Spleen (tissue), 11 donors: Measurements from ENCODE around the gene AJAP1. TPM values are rescaled to one million over a fixed set of nuclear protein-coding genes. Genes with fewer than 3 reads are reported as not detected.

Source experiments
- DNase-seq: peaks from one replicate; pipeline ENCODE4 v3.0.0-alpha.2; 2020
- H3K27ac ChIP-seq, 8 donors: fragments of 200-600 bp; sonication (generic) in 7 of 8; 1 replicate in 4 of 8; 2 replicates in 4 of 8; pipeline versions ENCODE4 v1.5.0 to v1.8.0; 2016 to 2021; ENCODE audit warnings: inconsistent platforms in 4 of 8, mild to moderate bottlenecking in 4 of 8, moderate library complexity in 1 of 8
- H3K27me3 ChIP-seq, 7 donors: fragments of 200-600 bp; sonication (generic) in 6 of 7; replicated peaks in 1 of 7; 1 replicate in 4 of 7; 2 replicates in 3 of 7; pipeline versions ENCODE4 v1.5.0 to v1.8.0; 2016 to 2021; ENCODE audit warnings: inconsistent platforms in 3 of 7, mild to moderate bottlenecking in 1 of 7
- H3K36me3 ChIP-seq, 6 donors: fragments of 200-600 bp; sonication (generic) in 5 of 6; 1 replicate in 4 of 6; 2 replicates in 2 of 6; pipeline versions ENCODE4 v1.5.0 to v1.8.0; 2016 to 2021; ENCODE audit warnings: inconsistent platforms in 2 of 6
- H3K4me1 ChIP-seq, 6 donors: fragments of 200-600 bp; sonication (generic) in 5 of 6; 1 replicate in 3 of 6; 2 replicates in 3 of 6; pipeline versions ENCODE4 v1.5.0 to v1.8.0; 2016 to 2021; ENCODE audit warnings: inconsistent platforms in 3 of 6
- H3K4me3 ChIP-seq, 8 donors: fragments of 200-600 bp; sonication (generic) in 7 of 8; 1 replicate in 4 of 8; 2 replicates in 4 of 8; pipeline versions ENCODE4 v1.5.0 to v1.8.0; 2016 to 2021; ENCODE audit warnings: inconsistent platforms in 4 of 8, mild to moderate bottlenecking in 4 of 8, moderate library complexity in 2 of 8
- H3K9me3 ChIP-seq, 8 donors: fragments of 200-600 bp; sonication (generic) in 7 of 8; 1 replicate in 4 of 8; 2 replicates in 4 of 8; pipeline versions ENCODE4 v1.5.0 to v1.8.0; 2016 to 2021; ENCODE audit warnings: inconsistent platforms in 4 of 8
- CTCF ChIP-seq, 11 experiments: fragments of 200-600 bp in 7 of 11; fragments of 450-650 bp in 4 of 11; sonication (generic) in 4 of 11; IDR thresholded peaks in 8 of 11; conservative IDR thresholded peaks in 3 of 11; 1 replicate in 7 of 11; 2 replicates in 4 of 11; pipeline versions ENCODE4 v1.4.0 to v1.8.0; 2016 to 2021; ENCODE audit warnings: antibody characterized with exemption in 11 of 11, inconsistent platforms in 4 of 11, mild to moderate bottlenecking in 1 of 11
- POLR2A ChIP-seq, 3 donors: fragments of 450-650 bp; IDR thresholded peaks; one replicate each; pipeline ENCODE4 v1.5.1; 2017; ENCODE audit warnings: antibody characterized with exemption in 3 of 3, mild to moderate bottlenecking in 1 of 3
- POLR2AphosphoS5 ChIP-seq, 3 donors: sonication (generic); formaldehyde crosslinking; IDR thresholded peaks; one replicate each; pipeline ENCODE4 v1.5.1; 2017; ENCODE audit warnings: antibody characterized with exemption in 3 of 3
- WGBS, 5 donors: extraction: QIAGEN DNeasy Blood & Tissue Kit in 3 of 5; methylation state at CpG; one replicate each; pipeline versions ENCODE4 v1.1.5 to v1.1.7; 2013 to 2018; 5-methylcytosine and 5-hydroxymethylcytosine counted together
- intact Hi-C: fragments of 100-400 bp; cut with DNase I; formaldehyde crosslinking; loops from one replicate; pipeline ENCODE4 v1.15.0; 2023; ENCODE audit warnings: low total_unique reads
- polyA plus RNA-seq, 3 donors: library from polyadenylated mRNA; stranded (reverse); fragments of 200-250 nt; gene quantifications; one replicate each; pipeline ENCODE4 v1.2.1, GENCODE V29; 2013
- total RNA-seq, 7 donors: library from RNA; depleted of rRNA in 3 of 7; stranded (reverse); fragments of >200 nt in 3 of 7; fragmentation: NEBNext Ultra II Directional in 4 of 7; extraction: Animal tissue kit (Norgen Biotek cat#: 25700) in 4 of 7; gene quantifications; one replicate each; pipeline versions ENCODE4 v1.1.0 to v1.2.1, GENCODE V29; 2016 to 2021
- donor health status: healthy with polysubstance abuse.
- donor health status: DM: no; HTN: no; CAD: no; lungs with moderate emphysema.
- donor health status: DM: no; HTN: no; CAD: no.
- donor health status: Bipolar disorder and iron deficiency.
- donor health status: healthy.
- donor health status: DM: no; HTN: no; CAD: no.
- donor health status: DM: yes; HTN: yes; CAD: no.

The AJAP1 gene
- total and polyA plus RNA-seq, 10 donors: 0.04 to 13.3 (median 2.4) TPM

- Histone ChIP-seq H3K9me3 (peaks cover 0 to 19% (median 0%) of the 10 kb centered on the region in 8 donors), H3K4me1 (peaks cover 0 to 1% (median 0%) of the 10 kb centered on the region in 6 donors), H3K27ac (no peak overlapping the region), H3K4me3 (no peak overlapping the region), H3K27me3 (peaks cover 0 to 13% (median 0%) of the 10 kb centered on the region in 7 donors), H3K36me3 (no peaks in the 10 kb centered on the region)
- no peak for DNase-seq
- 70 to 79% (median 77%) methylated on average over 8 of the region's 8 CpGs for WGBS, 5 donors
- intact Hi-C loops: no loop called here
- TF ChIP-seq POLR2AphosphoS5 (IDR thresholded peaks at IDR 0.05): no peak
- TF ChIP-seq CTCF (IDR thresholded peaks at IDR 0.05 in 8 of 11, conservative IDR thresholded peaks at IDR 0.05 in 3 of 11): no peak
- no peak for TF ChIP-seq POLR2A (IDR thresholded peaks at IDR 0.05)
Observed at GRCh38 chr1:4741876-4742423, 87.5 kb downstream of the AJAP1 start.

GRCh38 chr1:4743978-4744750, 89.8 kb downstream of the AJAP1 start:
- TF ChIP-seq POLR2AphosphoS5 (IDR thresholded peaks at IDR 0.05) (no peak), CTCF (IDR thresholded peaks at IDR 0.05 in 8 of 11, conservative IDR thresholded peaks at IDR 0.05 in 3 of 11) (no peak), POLR2A (IDR thresholded peaks at IDR 0.05) (no peak)
- Histone ChIP-seq H3K4me3 (no peak overlapping the region), H3K27ac (no peak overlapping the region), H3K27me3 (peaks cover 0 to 2% (median 0%) of the 10 kb centered on the region in 7 donors), H3K4me1 (no peaks in the 10 kb centered on the region), H3K36me3 (no peaks in the 10 kb centered on the region), H3K9me3 (peaks cover 0 to under 1% (median 0%) of the 10 kb centered on the region in 8 donors)
- WGBS, 5 donors: 74 to 81% (median 80%) methylated on average over 15 to 17 of the region's 17 CpGs
- intact Hi-C loops: no loop called here
- no peak for DNase-seq

GRCh38 chr1:4745560-4745959, 91.2 kb downstream of the AJAP1 start:
- WGBS, 5 donors: 43 to 58% (median 51%) methylated on average over 6 to 7 of the region's 7 CpGs
- no peaks in the 10 kb centered on the region for H3K9me3 ChIP-seq
- H3K36me3 ChIP-seq: no peaks in the 10 kb centered on the region
- H3K4me1 ChIP-seq: no peaks in the 10 kb centered on the region
- DNase-seq: no peak
- intact Hi-C loops: no loop called here
- no peaks in the 10 kb centered on the region for H3K27me3 ChIP-seq
- TF ChIP-seq POLR2A (IDR thresholded peaks at IDR 0.05) (no peak), POLR2AphosphoS5 (IDR thresholded peaks at IDR 0.05) (no peak), CTCF (IDR thresholded peaks at IDR 0.05 in 8 of 11, conservative IDR thresholded peaks at IDR 0.05 in 3 of 11) (no peak)
- H3K4me3 ChIP-seq: no peak overlapping the region
- H3K27ac ChIP-seq: no peak overlapping the region

- WGBS, 5 donors: 83 to 89% (median 85%) methylated on average over 11 of the region's 11 CpGs
- no peaks in the 10 kb centered on the region for H3K36me3 ChIP-seq
- intact Hi-C loops: no loop called here
- H3K9me3 ChIP-seq: peaks cover 0 to 12% (median 10%) of the 10 kb centered on the region in 8 donors
- peaks cover 0 to 4% (median 0%) of the 10 kb centered on the region in 7 donors for H3K27me3 ChIP-seq
- no peak overlapping the region for H3K27ac ChIP-seq
- H3K4me1 ChIP-seq: no peaks in the 10 kb centered on the region
- no peak for DNase-seq
- TF ChIP-seq CTCF (IDR thresholded peaks at IDR 0.05 in 8 of 11, conservative IDR thresholded peaks at IDR 0.05 in 3 of 11): no peak
- no peak for TF ChIP-seq POLR2AphosphoS5 (IDR thresholded peaks at IDR 0.05)
- no peak for TF ChIP-seq POLR2A (IDR thresholded peaks at IDR 0.05)
- H3K4me3 ChIP-seq: no peak overlapping the region
Observed at GRCh38 chr1:4749406-4749805, 95.0 kb downstream of the AJAP1 start.
